Heart left ventricle (tissue), 13 donors: ENCODE measurements around the gene KRTAP1-4.
"Not testable (repeated sequence)": the region's sequence is repeated elsewhere in the genome, so short reads cannot be mapped to it uniquely, and the experiment has no call there.

Source experiments
- CTCF ChIP-seq, 12 donors: fragments of 200-600 bp; sonication (generic) in 4 of 12; IDR thresholded peaks; one replicate each; pipeline versions ENCODE4 v1.5.0 to v1.8.0; 2018 to 2022; ENCODE audit warnings: antibody characterized with exemption in 12 of 12, mild to moderate bottlenecking in 5 of 12
- POLR2A ChIP-seq, 2 donors: fragments of 450-650 bp; IDR thresholded peaks; one replicate each; pipeline ENCODE4 v1.6.1; 2017; ENCODE audit warnings: antibody characterized with exemption in 2 of 2, mild to moderate bottlenecking in 2 of 2, moderate library complexity in 2 of 2
- donor health status: ischemic (EF 13 %, LVEDD 7.1; RV severe dilation, severe dysfunction).
- donor health status: DM: no; HTN: yes; CAD: no.
- donor health status: DM: no; HTN: no; CAD: no.
- donor health status: ischemic (EF 25% LVEDD 6.9; RV normal size, moderate dysfunction).
- donor health status: ischemic (EF 25% LVEDD 5.7; RV mildly dilated, moderate dysfunction).
- donor health status: ischemic (EF 35%, LVEDD 5.7; RV mildly dilated, moderate dysfunction).
- donor health status: nonischemic (EF 11% LVEDD 7.7; RV severe dilation, severe dysfunction).
- donor health status: DM: yes; HTN: yes; CAD: no.
- donor health status: PGD.
- donor health status: ischemic (EF 29% LVEDD 5.4; RV normal size, mild dysfunction).
- donor health status: nonischemic (EF 23%, LVEDD 6.1; RV moderate dilation, normal function).

GRCh38 chr17:41054556-41054955, 24.6 kb upstream of the KRTAP1-4 start:
- not testable (repeated sequence) for TF ChIP-seq CTCF, POLR2A (IDR thresholded peaks at IDR 0.05)
